HL-60/S4 treated with phorbol 12-myristate 13-acetate at 8.2 ng/mL for 4 days and 3 days (cell line): ENCODE measurements around the gene TICAM1.
"Not testable (repeated sequence)": the region's sequence is repeated elsewhere in the genome, so short reads cannot be mapped to it uniquely, and the experiment has no call there.

ENCODE experiments used
- in situ Hi-C: fragments of 300-500 bp; cut with MboI; formaldehyde crosslinking; loops from 2 replicates; pipeline ENCODE4 v1.15.0; 2022; ENCODE audit warnings: low sequenced_read_pairs

TICAM1 gene

GRCh38 chr19:4831304-4831978 is at the start of gene TICAM1:
TICAM1 (minus strand) TSS chr19:4831712; CDS start chr19:4818377, 13,335 bp downstream.
- in situ Hi-C loops, result no loop called here

DNA sequence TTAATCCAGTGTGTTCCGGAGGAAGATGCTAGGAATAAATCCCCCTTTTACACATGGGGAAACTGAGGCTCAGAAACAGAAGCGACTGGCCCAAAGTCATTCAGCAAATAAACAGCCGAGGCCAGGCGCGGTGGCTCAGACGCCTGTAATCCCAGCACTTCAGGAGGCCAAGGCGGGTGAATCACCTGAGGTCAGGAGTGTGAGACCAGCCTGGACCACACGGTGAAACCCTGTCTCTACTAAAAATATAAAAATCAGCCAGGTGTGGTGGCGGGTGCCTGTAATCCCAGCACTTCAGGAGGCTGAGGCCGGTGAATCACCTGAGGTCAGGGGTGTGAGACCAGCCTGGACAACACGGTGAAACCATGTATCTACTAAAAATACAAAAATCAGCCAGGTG is 47.5 kb upstream of the TICAM1 start:
- in situ Hi-C loops, result no loop called here

DNA sequence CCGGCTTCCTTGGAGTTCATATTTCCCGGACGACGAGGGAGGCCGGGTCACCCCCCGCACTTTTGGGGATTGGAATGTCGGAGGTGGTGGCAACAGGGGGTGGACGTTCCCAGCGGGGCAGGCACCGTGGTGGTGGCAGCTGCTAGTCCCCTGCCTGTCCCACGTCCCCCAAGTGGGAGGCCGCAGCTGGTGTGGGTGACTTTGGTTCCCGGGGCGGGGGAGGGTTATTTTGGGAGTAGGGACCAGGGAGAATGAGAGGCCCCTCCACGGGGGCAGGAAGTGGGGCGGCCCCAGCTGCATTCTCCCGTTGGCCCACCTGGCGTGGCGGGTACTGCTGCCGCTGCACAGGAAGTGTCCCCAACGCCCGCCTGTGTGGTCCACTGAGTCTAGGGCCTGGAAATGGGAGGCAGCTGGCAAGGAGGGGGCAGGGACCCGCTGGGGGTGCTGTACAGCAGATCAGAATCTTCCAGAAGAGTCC is 47.0 kb upstream of the TICAM1 start:
- in situ Hi-C loops, result no loop called here

- in situ Hi-C loops, result no loop called here
Measured at GRCh38 chr19:4877753-4878490, 46.4 kb upstream of the TICAM1 start.

GRCh38 chr19:4873930-4874329 is 42.4 kb upstream of the TICAM1 start:
- in situ Hi-C loops, result no loop called here

- in situ Hi-C loops, result no loop called here
Measured at GRCh38 chr19:4871711-4872110, 40.2 kb upstream of the TICAM1 start.

- in situ Hi-C loops, result no loop called here
Measured at GRCh38 chr19:4870025-4870700, 38.7 kb upstream of the TICAM1 start.

GRCh38 chr19:4868286-4868834 is 36.8 kb upstream of the TICAM1 start:
- in situ Hi-C loops, result no loop called here

DNA sequence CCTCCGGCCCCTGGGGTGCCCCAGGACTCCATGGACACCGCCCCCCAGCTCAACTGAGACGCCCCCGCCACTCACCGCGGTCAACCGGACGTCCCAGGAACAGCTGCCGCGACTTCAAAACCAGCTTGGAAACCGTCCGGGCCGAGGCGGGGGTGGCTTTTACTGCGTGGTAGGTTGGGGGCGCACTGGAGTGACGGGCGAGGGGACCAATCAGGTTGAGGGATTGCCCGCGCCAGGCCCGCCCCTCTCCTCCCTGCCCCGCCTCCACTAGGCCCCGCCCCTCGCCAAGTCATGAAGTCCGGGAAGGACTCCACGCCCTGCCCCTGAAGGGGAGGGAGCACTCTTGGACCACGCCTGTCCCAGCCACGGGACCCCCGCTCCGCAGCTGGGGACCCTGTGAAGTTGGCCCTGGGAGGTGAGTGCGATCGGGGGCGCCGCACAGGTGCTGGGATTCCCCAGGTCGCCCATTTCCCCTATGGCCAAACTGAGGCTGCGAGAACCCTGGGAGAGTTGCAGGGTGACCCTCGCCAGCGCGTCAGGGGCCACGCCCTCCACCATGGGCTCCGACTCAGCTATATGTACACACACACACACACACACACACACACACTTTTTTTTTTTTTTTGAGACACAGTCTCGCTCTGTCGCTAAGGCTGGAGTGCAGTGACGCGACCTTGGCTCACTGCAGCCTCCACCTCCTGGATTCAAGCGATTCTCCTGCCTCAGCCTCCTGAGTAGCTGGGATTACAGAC is 36.2 kb upstream of the TICAM1 start, which contains the start of gene PLIN3:
PLIN3 (minus strand) TSS at position 134 of the 752 bp plus-strand sequence. CDS start 6,273 bp downstream, outside the sequence.
- in situ Hi-C loops, result no loop called here

DNA sequence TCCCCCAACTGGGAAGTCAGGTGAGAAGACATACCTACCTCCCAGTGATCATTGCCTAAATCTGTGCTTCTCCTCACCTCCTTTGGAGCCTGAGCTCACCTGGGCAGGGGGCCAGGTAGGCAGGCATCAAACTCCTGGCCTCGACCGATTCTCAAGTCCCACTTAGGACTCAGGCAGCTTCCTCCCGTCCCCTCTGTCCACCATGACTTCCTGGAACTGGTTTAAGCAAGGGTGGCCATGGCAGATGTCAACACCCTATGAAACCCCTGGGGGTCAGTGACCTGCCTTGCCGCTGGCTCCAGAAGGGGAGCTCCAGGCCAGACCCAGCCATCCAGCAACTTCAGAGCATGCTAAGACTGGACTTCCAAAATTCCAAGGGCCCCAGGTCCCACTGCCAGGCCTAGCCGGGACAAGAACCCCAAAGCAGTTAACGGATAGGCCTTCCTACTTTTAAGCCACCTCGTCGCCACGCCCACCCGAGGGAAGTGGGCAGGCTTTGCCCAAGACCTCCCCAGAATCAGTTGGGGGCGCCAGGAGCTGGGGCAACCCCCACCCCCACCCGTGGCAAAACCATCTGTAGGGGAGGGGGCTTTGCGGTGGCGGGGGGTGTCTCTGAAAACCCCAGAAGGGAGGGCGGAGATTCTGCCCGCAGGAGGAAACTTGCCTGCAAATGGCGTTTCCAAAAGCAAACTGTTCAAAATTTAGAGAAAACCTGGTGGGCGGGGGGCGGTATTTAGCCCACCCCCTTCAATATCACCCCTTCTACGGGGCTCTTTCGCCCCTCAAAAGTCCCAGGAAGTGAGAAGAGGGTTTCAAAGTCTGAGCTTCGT is 35.3 kb upstream of the TICAM1 start:
- in situ Hi-C loops, result no loop called here

GRCh38 chr19:4861147-4861546 is 29.6 kb upstream of the TICAM1 start:
- in situ Hi-C loops, result no loop called here

DNA sequence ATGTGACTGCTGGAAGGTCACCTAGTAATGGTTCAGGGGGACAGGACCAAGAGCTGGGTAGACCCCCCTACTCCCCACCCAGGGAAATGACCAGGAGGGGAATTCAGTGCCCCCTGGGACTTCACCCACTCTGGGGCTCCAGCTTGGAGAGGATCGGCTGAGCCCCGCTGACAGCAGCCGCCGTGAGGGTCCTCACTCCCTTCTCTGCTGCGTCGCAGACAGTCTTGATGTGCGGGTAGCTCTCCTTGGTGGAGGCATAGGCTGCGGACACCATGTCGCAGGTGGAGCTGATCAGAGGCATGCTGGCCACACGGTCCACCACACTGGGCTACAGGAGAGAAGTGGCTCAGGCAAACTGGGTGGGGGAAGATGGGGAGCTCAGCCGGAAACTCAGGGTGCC is 28.2 kb upstream of the TICAM1 start:
- in situ Hi-C loops, result no loop called here

DNA sequence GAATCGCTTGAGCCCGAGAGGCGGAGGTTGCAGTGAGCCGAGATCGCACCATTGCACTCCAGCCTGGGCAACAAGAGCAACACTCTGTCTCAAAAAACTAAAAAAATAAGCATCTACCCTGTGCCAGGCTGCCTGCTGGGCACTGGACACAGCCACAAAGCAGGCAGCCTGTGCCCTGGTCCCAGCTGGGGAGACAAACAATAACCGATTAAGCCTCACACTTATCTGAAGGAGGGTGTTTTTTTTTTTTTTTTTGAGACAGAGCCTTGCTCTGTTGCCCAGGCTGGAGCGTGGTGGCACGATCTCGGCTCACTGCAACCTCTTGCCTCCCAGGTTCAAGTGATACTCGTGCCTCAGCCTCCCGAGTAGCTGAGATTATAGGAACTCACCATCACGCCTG is 25.0 kb upstream of the TICAM1 start:
- in situ Hi-C loops, result not testable (repeated sequence)

- in situ Hi-C loops, result not testable (repeated sequence)
Measured at GRCh38 chr19:4853506-4853905, 22.0 kb upstream of the TICAM1 start.

- in situ Hi-C loops, result no loop called here
Measured at GRCh38 chr19:4852484-4852883, 21.0 kb upstream of the TICAM1 start.

- in situ Hi-C loops, result no loop called here
Measured at GRCh38 chr19:4851551-4852290, 20.2 kb upstream of the TICAM1 start.

DNA sequence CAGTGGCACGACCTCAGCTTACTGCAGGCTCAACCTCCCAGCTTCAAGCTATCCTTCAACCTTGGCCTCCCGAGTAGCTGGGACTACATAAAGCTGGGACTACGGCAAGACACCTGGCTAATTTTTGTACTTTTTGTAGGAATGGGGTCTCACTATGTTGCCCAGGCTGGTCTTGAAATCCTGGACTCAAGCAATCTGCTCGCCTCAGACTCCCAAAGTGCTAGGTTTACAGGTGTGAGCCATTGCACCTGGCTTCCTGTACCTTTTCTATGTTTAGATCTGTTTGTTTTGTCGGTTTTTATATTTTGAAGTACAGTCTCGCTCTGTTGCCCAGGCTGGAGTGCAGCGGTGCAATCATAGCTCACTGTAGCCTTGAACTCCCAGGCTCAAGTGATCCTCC is 17.5 kb upstream of the TICAM1 start:
- in situ Hi-C loops, result no loop called here

- in situ Hi-C loops, result no loop called here
Measured at GRCh38 chr19:4847190-4847973, 15.9 kb upstream of the TICAM1 start.
